Muscle layer of duodenum (tissue), 2 donors: ENCODE measurements around the gene GAST.
"Not testable (repeated sequence)": the region's sequence is repeated elsewhere in the genome, so short reads cannot be mapped to it uniquely, and the experiment has no call there.

Experiments used
- H3K27ac ChIP-seq: one replicate; pipeline ENCODE4 v1.7.0; 2013; ENCODE audit warnings: mild to moderate bottlenecking, low read length
- H3K27me3 ChIP-seq: one replicate; pipeline ENCODE4 v1.7.0; 2013; ENCODE audit warnings: low read depth, mild to moderate bottlenecking, control low read depth, low read length
- H3K36me3 ChIP-seq, 2 donors: one replicate each; pipeline ENCODE4 v1.7.0; 2013; ENCODE audit warnings: low read length in 2 of 2, control low read depth in 1 of 2, mild to moderate bottlenecking in 1 of 2; ENCODE audit not compliant: insufficient read depth in 2 of 2, control insufficient read depth in 1 of 2
- H3K4me1 ChIP-seq, 2 donors: one replicate each; pipeline ENCODE4 v1.7.0; 2013; ENCODE audit warnings: low read length in 2 of 2, mild to moderate bottlenecking in 2 of 2, control low read depth in 1 of 2, moderate library complexity in 1 of 2; ENCODE audit not compliant: insufficient read depth in 2 of 2, control insufficient read depth in 1 of 2
- H3K4me3 ChIP-seq, 2 donors: one replicate each; pipeline ENCODE4 v1.7.0; 2013; ENCODE audit warnings: low read length in 2 of 2, low read depth in 1 of 2, mild to moderate bottlenecking in 1 of 2
- H3K9me3 ChIP-seq, 2 donors: one replicate each; pipeline ENCODE4 v1.7.0; 2013; ENCODE audit warnings: low read length in 2 of 2, control low read depth in 1 of 2, mild to moderate bottlenecking in 1 of 2; ENCODE audit not compliant: control insufficient read depth in 1 of 2
- donor health status: healthy.

GAST gene

DNA sequence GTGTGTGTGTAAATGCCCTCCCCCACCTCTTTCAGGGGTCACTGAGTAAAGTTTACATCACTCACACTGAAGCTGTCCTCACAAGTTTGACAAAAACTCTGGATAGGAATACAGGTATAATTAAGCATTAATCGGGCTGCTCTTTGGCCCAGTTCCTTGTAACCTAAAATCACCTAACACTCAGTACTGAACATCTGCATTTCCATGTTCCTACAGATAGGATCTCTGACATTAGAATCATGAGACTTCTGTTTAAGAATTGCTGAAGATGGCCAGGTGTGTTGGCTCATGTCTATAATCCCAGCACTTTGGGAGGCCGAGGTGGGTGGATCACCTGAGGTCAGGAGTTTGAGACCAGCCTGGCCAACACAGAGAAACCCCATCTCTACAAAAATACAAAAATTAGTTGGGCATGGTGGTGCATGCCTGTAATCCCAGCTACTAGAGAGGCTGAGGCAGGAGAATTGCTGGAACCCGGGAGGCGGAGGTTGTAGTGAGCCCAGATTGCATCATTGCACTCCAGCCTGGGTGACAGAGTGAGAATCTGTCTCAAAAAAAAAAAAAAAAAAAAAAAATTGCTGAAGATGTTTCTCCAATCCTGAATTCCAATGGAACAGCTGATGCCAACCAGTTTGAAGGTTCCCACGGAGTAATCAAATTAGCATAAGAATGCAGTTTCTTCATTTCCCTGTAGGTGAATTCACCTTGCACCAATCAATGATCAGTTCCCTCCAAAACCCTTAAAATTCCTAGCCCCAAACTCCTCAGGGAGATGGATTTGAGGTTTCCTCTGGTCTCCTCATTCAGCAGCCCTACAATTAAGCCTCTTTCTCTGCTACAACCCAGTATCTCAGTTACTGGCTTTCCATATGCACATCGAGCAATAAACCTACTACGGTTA lies 36.7 kb upstream of the GAST start:
- H3K27me3 ChIP-seq, H3K9me3 ChIP-seq, H3K27ac ChIP-seq, H3K4me1 ChIP-seq, H3K4me3 ChIP-seq, H3K36me3 ChIP-seq: not testable (repeated sequence)

DNA sequence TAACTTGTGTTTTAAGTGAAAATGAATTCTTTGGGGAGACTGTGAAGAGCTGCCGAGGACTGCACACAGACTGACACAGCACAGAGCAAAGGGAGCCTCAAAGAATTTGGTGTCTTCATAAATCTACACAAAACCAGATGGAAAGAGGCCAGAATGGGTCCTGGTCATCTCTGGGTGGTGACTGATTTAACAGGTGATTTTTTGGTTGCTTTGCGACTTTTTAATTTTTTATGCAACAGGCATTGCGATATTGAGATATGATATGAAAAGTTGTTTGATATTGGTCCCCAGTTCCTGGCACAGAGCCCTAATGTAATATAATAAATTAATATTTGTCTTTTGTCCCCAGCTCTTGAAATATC lies 36.1 kb upstream of the GAST start:
- no peaks in the 10 kb centered on the region for H3K4me1 ChIP-seq
- H3K4me3 ChIP-seq, result no peak overlapping the region
- no peaks in the 10 kb centered on the region for H3K9me3 ChIP-seq
- H3K36me3 ChIP-seq, result no peaks in the 10 kb centered on the region
- no peak overlapping the region for H3K27ac ChIP-seq
- no peaks in the 10 kb centered on the region for H3K27me3 ChIP-seq

DNA sequence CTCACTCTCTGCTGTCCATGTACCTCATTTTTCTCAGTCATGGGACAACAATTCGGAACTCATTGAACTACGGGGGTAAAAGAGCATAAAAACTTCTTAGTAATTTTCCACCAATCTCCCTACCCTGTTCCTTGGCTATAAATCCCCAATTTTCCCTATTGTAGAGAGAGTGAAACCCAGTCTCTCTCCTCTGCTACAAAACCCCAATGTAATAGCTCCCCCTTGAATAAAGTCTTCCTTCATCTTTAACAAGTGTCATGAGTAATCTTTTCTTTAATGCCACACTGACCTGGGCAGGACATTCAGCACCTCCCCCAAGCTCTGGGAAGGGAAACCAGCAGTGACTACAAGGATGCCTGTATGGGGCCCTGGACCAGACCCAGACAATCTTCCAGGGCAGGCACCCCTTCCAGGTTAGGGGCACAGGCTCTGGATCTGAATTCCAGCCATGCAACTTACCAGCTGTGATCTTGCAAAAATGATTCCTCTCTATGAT lies 33.7 kb upstream of the GAST start:
- H3K9me3 ChIP-seq, result no peaks in the 10 kb centered on the region
- H3K27ac ChIP-seq, result peak overlapping the region; percentile 68
- H3K36me3 ChIP-seq, result no peaks in the 10 kb centered on the region
- H3K4me3 ChIP-seq, result peak overlapping the region in 1 of 2 donors; percentile 47
- H3K27me3 ChIP-seq, result no peaks in the 10 kb centered on the region
- no peaks in the 10 kb centered on the region for H3K4me1 ChIP-seq

DNA sequence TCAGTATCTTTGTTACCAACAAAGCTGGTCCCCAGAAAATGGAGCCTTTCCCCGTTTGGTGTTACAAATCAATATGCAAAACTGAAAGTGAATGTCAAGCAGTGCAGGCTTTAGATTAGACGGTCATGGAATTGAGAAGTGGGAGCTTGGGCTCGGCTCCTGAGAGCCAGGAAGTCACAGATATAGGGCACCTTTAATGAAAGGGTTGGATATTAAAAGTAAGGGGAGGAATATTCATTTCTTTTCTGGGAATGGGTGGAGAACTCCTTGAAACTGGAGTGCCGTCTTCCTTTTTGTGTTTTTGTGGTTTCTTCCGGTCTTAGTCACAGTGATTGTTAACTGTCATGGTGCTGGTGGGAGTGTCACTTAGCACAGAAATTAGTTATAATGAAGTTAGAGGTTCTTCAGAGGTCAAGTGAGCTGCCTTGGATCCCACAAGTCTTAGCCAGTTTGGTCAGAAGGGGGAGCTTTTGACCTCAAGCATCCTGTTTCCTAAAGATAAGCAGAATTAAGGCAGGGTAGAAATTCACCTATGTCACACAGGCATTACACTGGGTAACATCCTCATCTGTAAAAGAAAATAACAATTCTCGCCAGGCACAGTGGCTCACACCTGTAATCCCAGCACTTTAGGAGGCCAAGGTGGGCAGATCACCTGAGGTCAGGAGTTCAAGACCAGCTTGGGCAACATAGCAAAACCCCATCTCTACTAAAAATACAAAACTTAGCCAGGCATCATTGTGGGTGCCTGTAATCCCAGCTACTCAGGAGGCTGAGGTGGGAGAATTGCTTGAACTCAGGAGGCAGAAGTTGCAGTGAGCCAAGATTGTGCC lies 33.0 kb upstream of the GAST start:
- H3K27me3 ChIP-seq, result no peaks in the 10 kb centered on the region
- H3K4me1 ChIP-seq, result no peaks in the 10 kb centered on the region
- no peaks in the 10 kb centered on the region for H3K36me3 ChIP-seq
- H3K9me3 ChIP-seq, result no peaks in the 10 kb centered on the region
- peak overlapping the region in 1 of 2 donors; percentile 47 for H3K4me3 ChIP-seq
- peak overlapping the region; percentile 68 for H3K27ac ChIP-seq

DNA sequence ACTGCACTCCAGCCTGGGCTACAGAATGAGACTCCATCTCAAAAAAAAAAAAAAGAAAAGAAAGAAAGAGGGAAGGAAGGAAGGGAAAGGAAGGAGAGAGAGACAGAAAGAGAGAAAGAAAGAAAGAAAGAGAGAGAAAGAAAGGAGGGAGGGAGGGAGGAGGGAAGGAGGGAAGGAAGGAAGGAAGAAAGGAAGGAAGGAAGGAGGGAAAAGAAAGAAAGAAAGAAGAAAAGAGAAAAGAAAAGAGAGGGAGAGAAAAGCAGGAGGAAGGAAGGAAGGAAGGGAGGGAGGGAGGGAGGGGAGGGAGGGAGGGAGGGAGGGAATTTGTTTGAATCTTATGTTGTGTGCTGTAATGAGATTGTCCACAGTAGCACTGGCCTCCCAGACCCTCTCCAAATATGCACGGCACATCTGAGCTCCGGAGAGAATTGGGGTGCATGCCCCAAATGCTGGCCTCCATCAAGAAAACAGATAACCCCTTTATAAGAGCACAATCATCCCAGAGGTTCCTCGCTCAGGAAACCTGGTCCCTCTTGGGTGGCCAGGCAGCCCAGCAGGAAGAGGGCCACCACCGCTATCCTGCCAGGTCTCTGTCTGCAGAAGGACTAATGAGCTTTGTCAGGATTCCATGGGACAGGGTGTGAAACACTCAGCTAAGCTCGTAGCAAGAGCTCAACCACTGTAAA lies 32.2 kb upstream of the GAST start:
- Histone ChIP-seq H3K4me1 (no peaks in the 10 kb centered on the region), H3K36me3 (no peaks in the 10 kb centered on the region), H3K27ac (no peak overlapping the region), H3K27me3 (no peaks in the 10 kb centered on the region), H3K4me3 (no peak overlapping the region), H3K9me3 (no peaks in the 10 kb centered on the region)

DNA sequence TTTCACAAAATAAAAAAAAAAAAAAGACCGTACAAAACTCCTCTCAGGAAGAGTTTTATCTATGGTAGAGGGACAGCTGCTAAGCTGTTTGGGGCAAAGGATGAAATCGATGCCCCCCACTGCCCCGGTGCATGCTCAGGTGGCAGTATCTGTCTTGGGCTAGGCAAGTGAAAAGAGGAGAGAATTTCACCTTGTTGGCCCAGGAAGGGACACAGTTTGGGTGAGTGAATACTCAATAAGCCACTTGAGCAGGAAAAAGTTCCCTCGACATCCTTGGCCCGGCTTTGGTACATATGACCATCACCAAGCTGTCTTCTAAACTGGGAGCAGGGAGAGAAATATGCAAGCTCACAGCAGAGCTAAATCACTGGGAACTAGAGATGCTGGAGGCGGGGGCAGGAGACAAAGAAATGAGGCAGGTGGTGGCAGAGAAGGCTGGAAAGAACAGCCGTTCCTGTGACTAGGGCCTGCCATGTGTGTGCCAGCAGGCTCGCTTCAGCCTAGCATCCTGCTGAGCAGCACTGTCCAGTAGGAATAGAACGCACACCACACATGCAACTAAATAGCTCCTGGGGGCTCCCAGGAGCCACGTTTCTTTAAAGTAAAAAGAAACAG lies 31.6 kb upstream of the GAST start:
- Histone ChIP-seq H3K9me3 (no peaks in the 10 kb centered on the region), H3K4me1 (no peaks in the 10 kb centered on the region), H3K4me3 (no peak overlapping the region), H3K27me3 (no peaks in the 10 kb centered on the region), H3K36me3 (no peaks in the 10 kb centered on the region), H3K27ac (no peak overlapping the region)

DNA sequence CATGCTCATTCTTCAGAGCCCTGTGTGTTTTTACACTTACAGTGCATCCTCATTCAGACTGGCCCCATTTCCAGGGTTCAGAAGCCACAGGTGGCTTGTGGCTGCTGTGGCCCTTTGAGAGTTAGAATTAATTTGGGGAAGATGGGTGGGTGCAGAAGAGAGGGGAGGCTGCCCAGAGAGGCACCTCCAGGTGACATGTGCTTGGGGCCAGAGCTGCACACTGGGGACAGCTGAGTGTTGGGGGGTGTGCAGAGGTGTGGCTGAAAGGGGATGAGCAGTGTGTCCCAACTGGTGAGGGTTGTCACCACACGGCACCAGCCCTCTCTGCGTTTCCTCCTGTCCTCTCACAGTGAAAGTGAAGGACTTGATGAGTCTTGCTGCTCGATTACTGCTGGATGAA lies 30.4 kb upstream of the GAST start:
- H3K27ac ChIP-seq, result no peak overlapping the region
- H3K9me3 ChIP-seq, result no peaks in the 10 kb centered on the region
- H3K36me3 ChIP-seq, result no peaks in the 10 kb centered on the region
- no peaks in the 10 kb centered on the region for H3K27me3 ChIP-seq
- no peaks in the 10 kb centered on the region for H3K4me1 ChIP-seq
- no peak overlapping the region for H3K4me3 ChIP-seq

DNA sequence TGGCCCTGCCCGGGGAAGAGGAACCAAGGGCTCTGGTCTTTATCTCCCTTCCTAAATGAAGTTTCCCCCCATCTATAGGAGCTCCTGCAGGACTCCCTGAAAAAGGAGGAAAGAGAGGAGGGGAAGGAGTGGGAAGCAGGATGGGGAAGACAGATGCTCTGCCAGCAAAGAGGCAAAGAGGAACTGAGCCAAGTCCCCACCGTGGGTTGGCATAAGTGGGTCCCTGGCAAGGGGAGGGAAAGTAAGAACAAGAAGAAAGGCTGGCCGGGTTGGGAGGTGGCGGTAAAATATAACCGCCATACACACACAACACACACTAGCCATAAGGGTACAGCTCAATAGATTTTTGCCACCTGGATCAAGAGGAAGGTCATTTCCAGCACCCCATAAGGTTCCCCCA lies 29.5 kb upstream of the GAST start:
- Histone ChIP-seq H3K27ac (no peak overlapping the region), H3K4me1 (no peaks in the 10 kb centered on the region), H3K4me3 (no peak overlapping the region), H3K27me3 (no peaks in the 10 kb centered on the region), H3K36me3 (no peaks in the 10 kb centered on the region), H3K9me3 (no peaks in the 10 kb centered on the region)

DNA sequence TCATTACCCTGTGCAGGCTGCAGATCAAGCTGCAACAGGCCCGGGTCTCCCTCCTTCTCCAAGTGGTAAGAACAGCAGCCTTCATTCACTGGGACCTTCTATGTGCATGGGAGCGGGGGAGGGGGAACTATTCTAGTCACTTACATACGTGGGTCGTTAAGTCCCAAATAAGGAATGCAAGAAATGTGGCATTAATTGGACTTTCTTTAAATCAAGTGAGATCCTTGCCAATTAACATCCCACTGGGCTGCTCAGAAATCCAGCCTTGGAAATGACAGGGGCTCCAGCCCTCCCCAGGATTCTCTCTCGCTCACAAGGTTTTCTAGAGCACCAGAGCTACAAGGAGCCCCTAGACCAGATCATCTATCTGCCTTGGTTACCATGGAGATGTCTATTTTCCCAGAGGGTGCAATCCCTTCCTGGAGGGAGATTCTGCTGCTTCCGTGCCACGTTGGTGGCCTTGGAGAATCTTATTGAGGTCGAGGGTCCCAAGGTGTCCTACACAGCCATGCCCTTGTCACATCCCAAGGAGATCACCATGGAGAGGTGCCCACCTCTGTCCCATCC lies 28.6 kb upstream of the GAST start:
- no peak overlapping the region for H3K4me3 ChIP-seq
- peaks cover 4 to 6% of the 10 kb centered on the region in 2 donors for H3K4me1 ChIP-seq
- no peaks in the 10 kb centered on the region for H3K27me3 ChIP-seq
- H3K9me3 ChIP-seq, result no peaks in the 10 kb centered on the region
- H3K36me3 ChIP-seq, result no peaks in the 10 kb centered on the region
- H3K27ac ChIP-seq, result no peak overlapping the region

DNA sequence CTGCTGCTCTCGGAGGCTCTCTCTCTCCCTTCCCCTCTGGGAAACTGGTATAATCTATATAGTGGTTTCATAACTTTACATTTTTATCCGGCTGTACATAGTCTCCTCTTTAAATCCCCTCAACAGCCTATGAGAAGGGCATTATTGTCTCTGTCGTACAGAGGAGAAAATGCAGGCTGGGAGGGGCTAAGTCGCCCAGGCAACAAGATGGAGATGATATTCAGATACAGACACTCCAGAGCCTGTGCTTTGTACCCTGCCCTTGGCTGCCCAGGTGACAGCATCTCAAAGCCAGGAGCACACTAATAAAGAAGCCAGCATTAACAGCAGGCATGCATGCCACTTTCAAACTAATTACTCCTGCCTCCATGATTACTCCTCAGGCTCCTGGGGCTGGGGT lies 28.1 kb upstream of the GAST start:
- Histone ChIP-seq H3K27ac (no peak overlapping the region), H3K9me3 (no peaks in the 10 kb centered on the region), H3K4me1 (peaks cover 4 to 6% of the 10 kb centered on the region in 2 donors), H3K27me3 (no peaks in the 10 kb centered on the region), H3K36me3 (no peaks in the 10 kb centered on the region), H3K4me3 (no peak overlapping the region)
